NCI-H1436 treated with DMSO at 0.1 percent for 48 hours (cell line): ENCODE measurements around the gene ZNF384.
"Not testable (repeated sequence)": the region's sequence is repeated elsewhere in the genome, so short reads cannot be mapped to it uniquely, and the experiment has no call there.

Experiments used
- DNase-seq: peaks from one replicate; lab custom pipeline; 2025; lab: John Stamatoyannopoulos, UW

The ZNF384 gene

GRCh38 chr12:6688999-6689882 lies at the start of gene ZNF384:
TSS of gene ZNF384 (minus strand) at chr12:6689375. CDS start at chr12:6679520, 9,855 bp downstream.
- DNase-seq = peak; percentile 97

GRCh38 chr12:6736754-6737153 lies 47.6 kb upstream of the ZNF384 start:
- no peak for DNase-seq

GRCh38 chr12:6735448-6736191 lies 46.4 kb upstream of the ZNF384 start:
- DNase-seq = peak; percentile 38

- DNase-seq = no peak
These were observed 45.6 kb upstream of the ZNF384 start for GRCh38 chr12:6734506-6735387.

- no peak for DNase-seq
These were observed 41.0 kb upstream of the ZNF384 start for GRCh38 chr12:6730169-6730568.

DNA sequence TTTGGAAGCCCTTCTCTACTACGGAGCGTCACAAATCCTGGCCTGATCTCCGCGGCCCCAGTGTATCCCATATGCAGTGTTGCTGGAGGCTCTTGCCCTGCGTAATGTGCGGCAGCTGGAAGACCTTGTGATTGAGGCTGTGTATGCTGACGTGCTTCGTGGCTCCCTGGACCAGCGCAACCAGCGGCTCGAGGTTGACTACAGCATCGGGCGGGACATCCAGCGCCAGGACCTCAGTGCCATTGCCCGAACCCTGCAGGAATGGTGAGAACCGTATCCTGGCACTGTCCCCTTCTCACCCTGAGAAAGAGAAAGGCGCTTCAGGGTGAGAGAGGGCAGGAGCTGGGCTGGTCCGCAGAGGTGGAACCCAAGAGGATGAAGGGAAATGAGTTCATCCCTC lies 40.0 kb upstream of the ZNF384 start:
- DNase-seq = no peak

GRCh38 chr12:6725350-6725749 lies 36.2 kb upstream of the ZNF384 start:
- DNase-seq = no peak

DNA sequence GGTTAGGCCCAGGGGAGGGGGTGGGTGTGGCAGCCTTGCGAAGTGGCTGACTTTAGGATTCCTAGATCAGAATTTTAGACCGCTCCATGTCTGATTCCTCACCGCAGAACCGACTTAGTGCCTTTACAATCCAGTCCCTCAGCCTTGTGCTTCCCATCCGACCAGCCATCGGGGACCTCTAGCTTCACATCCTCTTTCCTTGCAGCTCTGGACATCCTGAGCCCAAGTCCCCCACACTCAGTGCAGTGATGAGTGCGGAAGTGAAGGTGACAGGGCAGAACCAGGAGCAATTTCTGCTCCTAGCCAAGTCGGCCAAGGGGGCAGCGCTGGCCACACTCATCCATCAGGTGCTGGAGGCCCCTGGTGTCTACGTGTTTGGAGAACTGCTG lies 35.2 kb upstream of the ZNF384 start:
- no peak for DNase-seq

DNA sequence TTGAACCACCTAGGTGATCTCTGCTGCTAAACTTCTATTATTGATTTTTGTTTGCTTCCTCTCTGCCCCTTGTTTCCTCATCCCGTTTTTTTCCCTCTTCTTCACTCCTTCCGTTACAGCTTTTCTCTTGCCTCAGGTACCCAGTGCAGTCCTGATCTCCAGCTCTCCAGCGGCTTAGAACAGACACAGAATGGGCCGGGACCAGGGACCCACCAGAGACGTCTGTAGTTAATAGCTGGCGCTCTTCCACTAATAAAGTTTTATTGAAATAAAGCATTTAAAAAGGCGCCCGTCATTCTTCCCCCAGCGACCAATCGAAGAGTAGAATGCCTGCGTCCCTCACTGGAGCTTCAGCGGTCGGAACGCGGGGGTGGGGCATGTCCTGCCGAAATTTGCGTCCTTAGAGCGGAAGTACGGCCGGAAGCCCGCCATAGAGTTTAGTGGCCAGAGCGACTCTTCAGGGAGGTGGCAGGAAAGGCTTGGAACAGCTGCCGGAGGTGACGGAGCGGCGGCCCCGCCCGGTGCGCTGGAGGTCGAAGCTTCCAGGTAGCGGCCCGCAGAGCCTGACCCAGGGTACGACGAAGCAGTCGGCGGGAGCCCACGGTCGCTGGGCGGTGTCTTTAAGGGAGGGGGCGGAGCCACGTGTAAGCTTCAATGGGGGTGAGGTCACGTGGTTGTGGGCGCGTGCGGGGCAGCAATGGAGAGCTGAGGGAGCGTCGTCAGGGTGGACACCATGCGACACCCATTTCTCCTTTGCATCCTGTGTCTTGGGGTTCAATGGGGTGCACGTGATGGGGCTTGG lies 34.6 kb upstream of the ZNF384 start, which contains the start of gene COPS7A:
Gene COPS7A (plus strand): TSS at position 440 of the 802 bp plus-strand sequence. CDS start 611 bp downstream, outside the sequence.
- DNase-seq = peak; percentile 95

DNA sequence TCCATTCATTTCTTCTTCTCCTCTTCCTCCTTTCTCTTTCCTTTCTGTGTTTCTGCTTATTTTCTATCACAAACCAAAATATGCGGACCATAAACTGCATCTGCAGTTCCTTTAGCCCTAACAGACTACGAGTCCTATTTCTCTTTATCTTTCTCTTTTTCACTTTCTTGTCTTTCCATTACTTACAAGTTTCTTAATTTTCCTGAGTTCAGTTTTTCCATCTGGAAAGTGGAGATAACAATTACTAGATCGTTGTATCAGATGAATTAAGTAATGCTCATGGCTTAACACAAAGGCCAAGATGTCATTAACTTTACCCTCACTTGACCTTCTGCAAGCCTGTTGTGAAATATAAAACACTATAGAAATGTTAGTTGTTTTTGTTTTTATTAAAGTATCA lies 33.7 kb upstream of the ZNF384 start:
- no peak for DNase-seq

- DNase-seq = no peak
These were observed 27.8 kb upstream of the ZNF384 start for GRCh38 chr12:6716874-6717437.

- not testable (repeated sequence) for DNase-seq
These were observed 27.1 kb upstream of the ZNF384 start for GRCh38 chr12:6716031-6716873.

DNA sequence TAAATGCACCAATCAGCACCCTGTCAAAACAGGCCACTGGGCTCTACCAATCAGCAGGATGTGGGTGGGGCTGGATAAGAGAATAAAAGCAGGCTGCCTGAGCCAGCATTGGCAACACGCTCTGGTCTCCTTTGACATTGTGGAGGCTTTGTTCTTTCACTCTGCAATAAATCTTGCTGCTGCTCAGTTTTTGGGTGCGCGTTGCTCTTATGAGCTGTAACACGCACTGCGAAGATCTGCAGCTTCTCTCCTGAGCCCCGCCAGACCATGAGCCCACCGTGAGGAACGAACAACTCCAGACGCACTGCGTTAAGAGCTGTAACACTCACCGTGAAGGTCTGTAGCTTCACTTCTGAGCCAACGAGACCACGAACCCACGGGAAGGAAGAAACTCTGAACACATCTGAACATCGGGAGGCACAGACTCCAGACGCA lies 19.8 kb upstream of the ZNF384 start:
- DNase-seq = no peak

DNA sequence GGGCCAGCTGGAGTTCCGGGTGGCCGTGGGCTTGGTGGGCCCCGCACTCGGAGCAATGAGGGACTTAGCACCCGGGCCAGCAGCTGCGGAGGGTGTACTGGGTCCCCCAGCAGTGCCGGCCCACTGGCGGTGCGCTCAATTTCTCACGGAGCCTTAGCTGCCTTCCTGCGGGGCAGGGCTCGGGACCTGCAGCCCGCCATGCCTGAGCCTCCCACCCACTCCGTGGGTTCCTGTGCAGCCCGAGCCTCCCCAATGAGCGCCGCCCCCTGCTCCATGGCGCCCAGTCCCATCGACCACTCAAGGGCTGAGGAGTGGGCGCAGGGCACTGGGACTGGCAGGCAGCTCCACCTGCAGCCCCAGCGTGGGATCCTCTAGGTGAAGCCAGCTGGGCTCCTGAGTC lies 19.2 kb upstream of the ZNF384 start:
- not testable (repeated sequence) for DNase-seq

DNA sequence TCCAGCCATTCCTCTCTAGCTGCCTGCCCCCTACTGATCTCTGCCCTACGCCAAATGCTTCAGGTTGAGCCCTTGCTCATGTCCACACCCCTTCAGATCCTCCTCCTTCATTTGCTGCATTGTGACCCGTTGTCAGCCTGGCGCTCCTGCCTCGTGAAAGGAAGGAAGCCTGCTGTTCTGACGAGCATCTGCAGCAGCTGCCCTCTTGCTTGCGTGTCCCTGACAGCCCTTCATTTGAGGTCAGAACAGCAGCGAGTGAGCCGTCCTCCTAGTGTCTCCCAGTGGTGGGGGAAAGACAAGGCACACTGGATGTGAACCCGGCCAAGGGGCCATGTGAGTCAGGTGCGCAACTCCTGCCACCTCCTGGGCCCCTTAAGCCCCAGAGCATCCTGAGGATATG lies 14.5 kb upstream of the ZNF384 start:
- DNase-seq = no peak

GRCh38 chr12:6701078-6701768 lies 12.0 kb upstream of the ZNF384 start:
- DNase-seq = no peak

- no peak for DNase-seq
These were observed 11.5 kb upstream of the ZNF384 start, which contains the start of gene PIANP for GRCh38 chr12:6700646-6701051. TSS of gene PIANP (minus strand) at chr12:6700815. CDS start at chr12:6698061, 2,754 bp downstream.

DNA sequence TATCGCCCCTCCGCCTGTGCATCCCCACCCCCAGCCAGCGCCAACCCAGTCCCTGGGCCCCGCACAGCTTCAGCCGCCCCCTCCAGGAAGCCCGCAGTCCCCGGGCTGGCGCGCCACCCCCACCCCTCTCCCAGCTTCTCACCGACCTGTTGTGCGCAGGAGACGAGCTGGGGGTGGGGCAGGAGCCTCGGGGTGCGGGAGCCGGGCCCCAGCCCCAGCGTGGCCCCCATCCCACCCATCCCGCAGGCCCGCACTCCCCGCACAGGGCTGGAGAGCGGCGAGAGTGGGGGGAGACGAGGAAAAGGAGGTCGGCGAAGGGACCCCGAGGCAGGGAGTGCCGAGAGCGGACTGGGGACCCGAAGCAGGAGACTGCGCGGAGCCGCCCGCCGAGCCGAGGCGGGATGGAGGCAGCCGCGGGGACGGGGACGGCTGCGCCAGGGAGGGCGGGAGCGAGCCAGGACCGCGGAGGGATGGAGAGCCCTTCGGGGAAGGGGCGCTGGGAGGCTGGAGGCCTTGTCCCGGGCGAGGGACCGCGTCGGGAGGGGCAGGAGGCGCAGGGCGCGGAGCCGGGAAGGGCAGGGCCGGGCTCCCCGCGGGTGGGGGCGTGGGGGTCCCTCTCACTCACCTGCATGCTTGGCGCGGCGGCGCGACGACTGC lies 10.9 kb upstream of the ZNF384 start:
- no peak for DNase-seq
